Activated CD4-positive, alpha-beta T cell treated with anti-CD3 and anti-CD28 coated beads, Interleukin-10, Interleukin-2, amounts not matched to agents 100 ng/mL and 50 ng/mL, durations not matched to agents 16 hours and 8 hours (primary cell): ENCODE results near the gene SIAE.

ENCODE experiments used
- DNase-seq: peaks from one replicate; pipeline ENCODE4 v3.0.0-alpha.2; 2020

SIAE gene

GRCh38 chr11:124662106-124662505, 11.4 kb downstream of the SIAE start:
- DNase-seq = no peak

GRCh38 chr11:124661553-124661952, 12.0 kb downstream of the SIAE start:
- no peak for DNase-seq

GRCh38 chr11:124658986-124659385, 14.6 kb downstream of the SIAE start:
- DNase-seq = no peak

GRCh38 chr11:124658501-124658900, 15.0 kb downstream of the SIAE start:
- no peak for DNase-seq

- no peak for DNase-seq
Measured at GRCh38 chr11:124657904-124658303, 15.6 kb downstream of the SIAE start.

- DNase-seq = no peak
Measured at GRCh38 chr11:124656774-124657630, 16.5 kb downstream of the SIAE start.

- DNase-seq = no peak
Measured at GRCh38 chr11:124648610-124649009, 24.9 kb downstream of the SIAE start.

- no peak for DNase-seq
Measured at GRCh38 chr11:124646148-124646547, 27.4 kb downstream of the SIAE start.

- DNase-seq = peak; percentile 19
Measured at GRCh38 chr11:124644426-124645280, 28.9 kb downstream of the SIAE start.

- no peak for DNase-seq
Measured at GRCh38 chr11:124643605-124644425, 29.7 kb downstream of the SIAE start.

GRCh38 chr11:124643042-124643604, 30.4 kb downstream of the SIAE start:
- no peak for DNase-seq

GRCh38 chr11:124642628-124643027, 30.9 kb downstream of the SIAE start:
- no peak for DNase-seq

- no peak for DNase-seq
Measured at GRCh38 chr11:124640666-124641065, 32.9 kb downstream of the SIAE start.

GRCh38 chr11:124639186-124639585, 34.4 kb downstream of the SIAE start:
- DNase-seq = no peak

- DNase-seq = no peak
Measured at GRCh38 chr11:124638500-124638899, 35.0 kb downstream of the SIAE start.

- no peak for DNase-seq
Measured at GRCh38 chr11:124635932-124636331, 37.6 kb downstream of the SIAE start.

GRCh38 chr11:124633355-124633754, 40.2 kb downstream of the SIAE start:
- no peak for DNase-seq

GRCh38 chr11:124629961-124630360, 43.6 kb downstream of the SIAE start:
- no peak for DNase-seq

- DNase-seq = no peak
Measured at GRCh38 chr11:124627546-124627945, 46.0 kb downstream of the SIAE start.

GRCh38 chr11:124625504-124626168, 47.9 kb downstream of the SIAE start:
- no peak for DNase-seq

- no peak for DNase-seq
Measured at GRCh38 chr11:124623861-124624525, 49.5 kb downstream of the SIAE start.
